Measurements from ENCODE around the gene ASTN2. TPM values are rescaled to one million over a fixed set of nuclear protein-coding genes. Genes with fewer than 3 reads are reported as not detected.

ASTN2 gene
- total RNA-seq, 5 donors from 2014 or later (not counting 1 experiment from before 2014, with no cell fraction given): 3.7 to 4.8 (median 4.4) TPM

- no peak overlapping the region for H3K27ac ChIP-seq (ENCODE audit: low read length)
- no peak for DNase-seq
- H3K9me3 ChIP-seq: no peaks in the 10 kb centered on the region
- ATAC-seq (replicated peaks in 1 of 4): no peak
- no peaks in the 10 kb centered on the region for H3K27me3 ChIP-seq (replicated peaks in 1 of 2; ENCODE audit: control insufficient read depth in 2 of 2, extremely low read depth in 1 of 2, insufficient read depth in 2 of 2, low read length in 1 of 2)
- no peaks in the 10 kb centered on the region for H3K36me3 Mint-ChIP-seq
- ChIA-PET CTCF (no interaction called here), POLR2A (no interaction called here)
- WGBS (ENCODE audit: insufficient coverage): 83% methylated on average over 3 of the region's 4 CpGs
- no peaks in the 10 kb centered on the region for H3K9me3 Mint-ChIP-seq
- H3K27me3 Mint-ChIP-seq: no peaks in the 10 kb centered on the region
- no peaks in the 10 kb centered on the region for H3K4me1 Mint-ChIP-seq
- H3K4me1 ChIP-seq (ENCODE audit: control insufficient read depth in 1 of 2, extremely low read depth in 1 of 2, insufficient read depth in 2 of 2, low read length in 2 of 2): no peaks in the 10 kb centered on the region
- H3K27ac Mint-ChIP-seq: no peak overlapping the region
- no peak overlapping the region for H3K4me3 ChIP-seq (ENCODE audit: control insufficient read depth in 1 of 2, extremely low read depth in 1 of 2, low read length in 1 of 2)
- no peaks in the 10 kb centered on the region for H3K36me3 ChIP-seq (ENCODE audit: control insufficient read depth in 2 of 2, extremely low read depth in 1 of 2, insufficient read depth in 1 of 2, low read length in 1 of 2)
- H3K4me3 Mint-ChIP-seq: no peak overlapping the region
These were observed 370.6 kb downstream of the ASTN2 start for GRCh38 chr9:117044241-117044640.

GRCh38 chr9:117043159-117043558 lies 371.7 kb downstream of the ASTN2 start:
- no peaks in the 10 kb centered on the region for H3K27me3 Mint-ChIP-seq
- H3K9me3 Mint-ChIP-seq: peaks cover 0 to 2% (median 0%) of the 10 kb centered on the region in 3 donors
- H3K27ac Mint-ChIP-seq: no peak overlapping the region
- CTCF ChIA-PET: no interaction called here
- no peaks in the 10 kb centered on the region for H3K9me3 ChIP-seq
- no peak overlapping the region for H3K4me3 Mint-ChIP-seq
- no peak overlapping the region for H3K4me3 ChIP-seq (ENCODE audit: control insufficient read depth in 1 of 2, extremely low read depth in 1 of 2, low read length in 1 of 2)
- ATAC-seq (replicated peaks in 1 of 4): no peak
- no peaks in the 10 kb centered on the region for H3K36me3 ChIP-seq (ENCODE audit: control insufficient read depth in 2 of 2, extremely low read depth in 1 of 2, insufficient read depth in 1 of 2, low read length in 1 of 2)
- no peak for DNase-seq
- no peaks in the 10 kb centered on the region for H3K27me3 ChIP-seq (replicated peaks in 1 of 2; ENCODE audit: control insufficient read depth in 2 of 2, extremely low read depth in 1 of 2, insufficient read depth in 2 of 2, low read length in 1 of 2)
- H3K27ac ChIP-seq (ENCODE audit: low read length): no peak overlapping the region
- no peaks in the 10 kb centered on the region for H3K4me1 ChIP-seq (ENCODE audit: control insufficient read depth in 1 of 2, extremely low read depth in 1 of 2, insufficient read depth in 2 of 2, low read length in 2 of 2)
- no peaks in the 10 kb centered on the region for H3K36me3 Mint-ChIP-seq
- WGBS (ENCODE audit: insufficient coverage): no CpG with 5 or more reads among the region's 1 CpG
- POLR2A ChIA-PET: no interaction called here
- H3K4me1 Mint-ChIP-seq: no peaks in the 10 kb centered on the region

DNA sequence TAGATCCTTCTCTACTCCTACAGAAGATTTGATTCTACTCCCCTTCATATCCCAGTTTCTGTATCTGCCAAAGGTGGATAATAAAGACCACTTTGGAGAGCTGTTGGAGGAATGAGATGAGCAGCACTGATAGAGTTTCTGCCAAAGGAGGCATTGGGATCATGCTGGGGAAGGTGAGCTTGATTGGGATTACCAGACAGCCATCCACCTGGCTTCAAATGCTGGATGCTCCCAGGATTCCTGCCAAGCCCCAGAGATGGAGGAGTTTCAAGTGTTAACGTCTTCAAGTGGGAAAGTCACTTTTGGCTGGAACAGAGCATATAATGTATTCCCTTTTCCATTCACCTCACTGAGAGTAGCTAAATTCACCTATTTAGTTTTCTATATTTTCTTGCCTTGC lies 379.3 kb downstream of the ASTN2 start:
- Histone ChIP-seq H3K4me1 (ENCODE audit: control insufficient read depth in 1 of 2, extremely low read depth in 1 of 2, insufficient read depth in 2 of 2, low read length in 2 of 2) (no peaks in the 10 kb centered on the region), H3K27me3 (replicated peaks in 1 of 2; ENCODE audit: control insufficient read depth in 2 of 2, extremely low read depth in 1 of 2, insufficient read depth in 2 of 2, low read length in 1 of 2) (no peaks in the 10 kb centered on the region), H3K36me3 (ENCODE audit: control insufficient read depth in 2 of 2, extremely low read depth in 1 of 2, insufficient read depth in 1 of 2, low read length in 1 of 2) (no peaks in the 10 kb centered on the region), H3K27ac (ENCODE audit: low read length) (no peak overlapping the region), H3K4me3 (ENCODE audit: control insufficient read depth in 1 of 2, extremely low read depth in 1 of 2, low read length in 1 of 2) (no peak overlapping the region), H3K9me3 (no peaks in the 10 kb centered on the region)
- DNase-seq (no peak), ATAC-seq (replicated peaks in 1 of 4) (no peak)
- Mint-ChIP-seq H3K9me3 (peaks cover 5 to 17% (median 6%) of the 10 kb centered on the region in 3 donors), H3K27me3 (no peaks in the 10 kb centered on the region), H3K4me3 (no peak overlapping the region), H3K36me3 (no peaks in the 10 kb centered on the region), H3K27ac (no peak overlapping the region), H3K4me1 (no peaks in the 10 kb centered on the region)
- ChIA-PET POLR2A (no interaction called here), CTCF (no interaction called here)
- no CpG with 5 or more reads among the region's 1 CpG for WGBS (ENCODE audit: insufficient coverage)

GRCh38 chr9:117034866-117035265 lies 380.0 kb downstream of the ASTN2 start:
- no peak overlapping the region for H3K4me3 ChIP-seq (ENCODE audit: control insufficient read depth in 1 of 2, extremely low read depth in 1 of 2, low read length in 1 of 2)
- H3K4me1 Mint-ChIP-seq: no peaks in the 10 kb centered on the region
- no peaks in the 10 kb centered on the region for H3K27me3 ChIP-seq (replicated peaks in 1 of 2; ENCODE audit: control insufficient read depth in 2 of 2, extremely low read depth in 1 of 2, insufficient read depth in 2 of 2, low read length in 1 of 2)
- no peak for DNase-seq
- H3K27ac Mint-ChIP-seq: no peak overlapping the region
- no peaks in the 10 kb centered on the region for H3K27me3 Mint-ChIP-seq
- POLR2A ChIA-PET: no interaction called here
- CTCF ChIA-PET: no interaction called here
- H3K9me3 ChIP-seq: no peaks in the 10 kb centered on the region
- no peaks in the 10 kb centered on the region for H3K36me3 Mint-ChIP-seq
- no peak overlapping the region for H3K27ac ChIP-seq (ENCODE audit: low read length)
- peaks cover 5 to 17% (median 6%) of the 10 kb centered on the region in 3 donors for H3K9me3 Mint-ChIP-seq
- ATAC-seq (replicated peaks in 1 of 4): no peak
- H3K4me3 Mint-ChIP-seq: no peak overlapping the region
- no CpG with 5 or more reads among the region's 2 CpGs for WGBS (ENCODE audit: insufficient coverage)
- no peaks in the 10 kb centered on the region for H3K4me1 ChIP-seq (ENCODE audit: control insufficient read depth in 1 of 2, extremely low read depth in 1 of 2, insufficient read depth in 2 of 2, low read length in 2 of 2)
- no peaks in the 10 kb centered on the region for H3K36me3 ChIP-seq (ENCODE audit: control insufficient read depth in 2 of 2, extremely low read depth in 1 of 2, insufficient read depth in 1 of 2, low read length in 1 of 2)

- Histone ChIP-seq H3K27me3 (replicated peaks in 1 of 2; ENCODE audit: control insufficient read depth in 2 of 2, extremely low read depth in 1 of 2, insufficient read depth in 2 of 2, low read length in 1 of 2) (no peaks in the 10 kb centered on the region), H3K36me3 (ENCODE audit: control insufficient read depth in 2 of 2, extremely low read depth in 1 of 2, insufficient read depth in 1 of 2, low read length in 1 of 2) (no peaks in the 10 kb centered on the region), H3K9me3 (no peaks in the 10 kb centered on the region), H3K4me1 (ENCODE audit: control insufficient read depth in 1 of 2, extremely low read depth in 1 of 2, insufficient read depth in 2 of 2, low read length in 2 of 2) (no peaks in the 10 kb centered on the region), H3K27ac (ENCODE audit: low read length) (no peak overlapping the region), H3K4me3 (ENCODE audit: control insufficient read depth in 1 of 2, extremely low read depth in 1 of 2, low read length in 1 of 2) (no peak overlapping the region)
- CTCF ChIA-PET: no interaction called here
- no peak for DNase-seq
- POLR2A ChIA-PET: no interaction called here
- Mint-ChIP-seq H3K9me3 (peaks cover 2 to 24% (median 5%) of the 10 kb centered on the region in 3 donors), H3K4me3 (no peak overlapping the region), H3K4me1 (no peaks in the 10 kb centered on the region), H3K27ac (no peak overlapping the region), H3K27me3 (no peaks in the 10 kb centered on the region), H3K36me3 (no peaks in the 10 kb centered on the region)
- no CpG with 5 or more reads among the region's 3 CpGs for WGBS (ENCODE audit: insufficient coverage)
- no peak for ATAC-seq (replicated peaks in 1 of 4)
These were observed 384.5 kb downstream of the ASTN2 start for GRCh38 chr9:117030254-117030768.

GRCh38 chr9:117029341-117029740 lies 385.5 kb downstream of the ASTN2 start:
- Mint-ChIP-seq H3K36me3 (no peaks in the 10 kb centered on the region), H3K9me3 (peaks cover 0 to 19% (median 2%) of the 10 kb centered on the region in 3 donors), H3K27me3 (no peaks in the 10 kb centered on the region), H3K27ac (no peak overlapping the region), H3K4me3 (no peak overlapping the region), H3K4me1 (no peaks in the 10 kb centered on the region)
- Histone ChIP-seq H3K27me3 (replicated peaks in 1 of 2; ENCODE audit: control insufficient read depth in 2 of 2, extremely low read depth in 1 of 2, insufficient read depth in 2 of 2, low read length in 1 of 2) (no peaks in the 10 kb centered on the region), H3K4me3 (ENCODE audit: control insufficient read depth in 1 of 2, extremely low read depth in 1 of 2, low read length in 1 of 2) (no peak overlapping the region), H3K9me3 (no peaks in the 10 kb centered on the region), H3K36me3 (ENCODE audit: control insufficient read depth in 2 of 2, extremely low read depth in 1 of 2, insufficient read depth in 1 of 2, low read length in 1 of 2) (no peaks in the 10 kb centered on the region), H3K27ac (ENCODE audit: low read length) (no peak overlapping the region), H3K4me1 (ENCODE audit: control insufficient read depth in 1 of 2, extremely low read depth in 1 of 2, insufficient read depth in 2 of 2, low read length in 2 of 2) (no peaks in the 10 kb centered on the region)
- DNase-seq (no peak), ATAC-seq (replicated peaks in 1 of 4) (no peak)
- CTCF ChIA-PET: no interaction called here
- POLR2A ChIA-PET: no interaction called here
- WGBS (ENCODE audit: insufficient coverage): 67% methylated on average over 1 of the region's 3 CpGs
